ENCODE results near the gene SND1. TPM values are rescaled to one million over a fixed set of nuclear protein-coding genes. Genes with fewer than 3 reads are reported as not detected.

Gene SND1
- total RNA-seq, 4 donors from 2014 or later = 62.0 to 89.4 (median 82.1) TPM

DNA sequence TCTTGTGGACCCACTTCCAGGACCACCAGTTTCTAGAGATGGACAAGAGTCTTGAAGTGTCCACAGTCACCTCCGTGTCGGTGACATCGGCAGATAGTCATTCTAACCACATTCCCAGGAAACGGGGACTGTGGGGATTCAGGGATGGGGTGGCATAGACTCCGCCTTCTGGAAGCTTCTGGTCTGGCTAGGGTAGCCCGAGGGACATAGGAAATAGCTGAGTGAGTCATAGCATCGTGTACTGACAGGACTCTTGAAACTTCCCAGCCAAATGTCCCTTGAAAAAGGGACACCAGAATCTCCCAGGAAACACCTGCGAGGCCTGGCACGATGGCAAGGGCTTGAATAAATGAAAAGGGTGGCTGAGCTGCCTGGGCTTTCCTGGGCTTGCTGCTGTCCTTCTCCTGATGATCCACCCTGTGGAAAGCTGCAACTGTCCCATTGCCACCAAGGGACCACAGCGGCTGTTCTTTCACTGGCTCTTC is 463.4 kb downstream of the SND1 start:
- peak in 1 of 2 donors; percentile 73 for DNase-seq (ENCODE audit: low spot score in 2 of 2)
- H3K4me3 ChIP-seq (ENCODE audit: low read depth, poor library complexity, severe bottlenecking) = no peak overlapping the region
- intact Hi-C loops (cut with DNase I; ENCODE audit: low total_unique reads) = no loop called here
- WGBS, 2 donors = 58 to 60% methylated on average over 7 to 10 of the region's 10 CpGs
- TF ChIP-seq, protein P1, sequence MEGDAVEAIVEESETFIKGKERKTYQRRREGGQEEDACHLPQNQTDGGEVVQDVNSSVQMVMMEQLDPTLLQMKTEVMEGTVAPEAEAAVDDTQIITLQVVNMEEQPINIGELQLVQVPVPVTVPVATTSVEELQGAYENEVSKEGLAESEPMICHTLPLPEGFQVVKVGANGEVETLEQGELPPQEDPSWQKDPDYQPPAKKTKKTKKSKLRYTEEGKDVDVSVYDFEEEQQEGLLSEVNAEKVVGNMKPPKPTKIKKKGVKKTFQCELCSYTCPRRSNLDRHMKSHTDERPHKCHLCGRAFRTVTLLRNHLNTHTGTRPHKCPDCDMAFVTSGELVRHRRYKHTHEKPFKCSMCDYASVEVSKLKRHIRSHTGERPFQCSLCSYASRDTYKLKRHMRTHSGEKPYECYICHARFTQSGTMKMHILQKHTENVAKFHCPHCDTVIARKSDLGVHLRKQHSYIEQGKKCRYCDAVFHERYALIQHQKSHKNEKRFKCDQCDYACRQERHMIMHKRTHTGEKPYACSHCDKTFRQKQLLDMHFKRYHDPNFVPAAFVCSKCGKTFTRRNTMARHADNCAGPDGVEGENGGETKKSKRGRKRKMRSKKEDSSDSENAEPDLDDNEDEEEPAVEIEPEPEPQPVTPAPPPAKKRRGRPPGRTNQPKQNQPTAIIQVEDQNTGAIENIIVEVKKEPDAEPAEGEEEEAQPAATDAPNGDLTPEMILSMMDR (IDR thresholded peaks at IDR 0.05) = no peak
- TF ChIP-seq POLR2A (IDR thresholded peaks at IDR 0.05) = no peak

DNA sequence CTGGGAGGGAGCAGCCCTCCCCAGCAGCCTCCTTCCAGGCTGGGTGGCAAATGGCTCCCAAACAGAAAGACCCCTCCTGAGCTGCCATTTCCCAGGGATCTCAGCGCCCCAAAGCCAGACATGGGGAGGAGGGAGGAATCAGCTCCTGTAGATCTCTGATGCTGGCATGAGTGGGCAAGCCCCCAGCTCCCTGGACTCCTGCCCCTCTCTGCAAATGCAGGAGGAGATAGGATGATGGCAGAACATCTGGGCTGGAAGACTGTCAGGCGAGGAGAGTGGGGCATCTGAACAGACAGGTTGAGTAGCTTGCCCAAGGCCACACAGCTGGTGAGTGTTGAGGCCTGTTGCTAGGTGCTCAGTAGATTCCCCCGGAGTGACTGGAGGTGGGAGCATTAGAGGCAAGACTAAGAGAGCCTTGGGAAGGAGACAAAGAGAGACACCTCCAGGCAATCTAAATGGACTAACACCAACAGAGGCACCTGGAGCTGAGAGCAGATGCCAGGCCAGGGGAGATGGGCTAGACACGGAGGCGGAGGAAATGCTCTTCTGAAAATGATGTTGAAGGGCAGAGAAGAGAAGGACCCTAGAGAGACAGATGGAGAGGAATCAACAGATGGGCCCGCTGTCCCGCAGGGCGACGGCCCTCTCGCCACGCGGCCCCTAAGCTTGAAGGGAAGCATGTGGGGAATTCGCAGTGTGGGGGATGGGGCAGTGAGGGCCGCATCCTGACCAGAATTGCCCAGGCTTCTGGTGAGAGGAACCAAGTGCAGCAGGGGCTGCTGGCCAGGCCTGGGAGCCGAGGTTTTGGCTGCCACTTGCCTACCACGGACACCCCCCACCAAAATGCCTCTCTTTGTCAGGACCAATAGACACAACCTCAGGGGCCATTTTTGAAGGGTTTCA is 464.1 kb downstream of the SND1 start:
- WGBS, 2 donors = 73 to 91% methylated on average over 16 of the region's 16 CpGs
- TF ChIP-seq, protein P1 (IDR thresholded peaks at IDR 0.05) = no peak
- no peak for TF ChIP-seq POLR2A (IDR thresholded peaks at IDR 0.05)
- peak in 1 of 2 donors; percentile 75 for DNase-seq (ENCODE audit: low spot score in 2 of 2)
- no peak overlapping the region for H3K4me3 ChIP-seq (ENCODE audit: low read depth, poor library complexity, severe bottlenecking)
- intact Hi-C loops (cut with DNase I; ENCODE audit: low total_unique reads) = no loop called here

DNA sequence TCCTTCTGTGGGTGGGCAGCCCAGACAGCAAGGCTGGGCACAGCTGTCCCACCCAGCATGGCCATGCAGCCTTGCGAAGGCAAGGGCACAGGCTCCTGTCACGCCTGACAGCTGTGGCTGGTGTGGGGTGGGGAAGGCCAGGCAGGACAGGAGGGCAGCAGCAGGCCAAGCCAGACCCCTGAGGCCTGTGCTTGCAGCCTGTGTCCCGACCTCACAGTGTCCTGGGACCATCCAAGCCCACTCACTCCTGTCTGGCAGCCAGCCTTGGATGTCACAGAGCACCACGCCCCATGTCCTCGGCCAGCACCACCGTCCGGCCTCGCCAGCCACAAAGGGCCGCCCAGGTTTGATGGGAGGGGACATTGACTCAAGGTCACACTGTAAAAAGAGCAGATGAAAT is 464.7 kb downstream of the SND1 start:
- intact Hi-C loops (cut with DNase I; ENCODE audit: low total_unique reads) = no loop called here
- peak in 1 of 2 donors; percentile 78 for DNase-seq (ENCODE audit: low spot score in 2 of 2)
- WGBS, 2 donors = 90 to 96% methylated on average over 7 to 9 of the region's 9 CpGs
- TF ChIP-seq, protein P1 (IDR thresholded peaks at IDR 0.05) = no peak
- TF ChIP-seq POLR2A (IDR thresholded peaks at IDR 0.05) = no peak
- H3K4me3 ChIP-seq (ENCODE audit: low read depth, poor library complexity, severe bottlenecking) = no peak overlapping the region

DNA sequence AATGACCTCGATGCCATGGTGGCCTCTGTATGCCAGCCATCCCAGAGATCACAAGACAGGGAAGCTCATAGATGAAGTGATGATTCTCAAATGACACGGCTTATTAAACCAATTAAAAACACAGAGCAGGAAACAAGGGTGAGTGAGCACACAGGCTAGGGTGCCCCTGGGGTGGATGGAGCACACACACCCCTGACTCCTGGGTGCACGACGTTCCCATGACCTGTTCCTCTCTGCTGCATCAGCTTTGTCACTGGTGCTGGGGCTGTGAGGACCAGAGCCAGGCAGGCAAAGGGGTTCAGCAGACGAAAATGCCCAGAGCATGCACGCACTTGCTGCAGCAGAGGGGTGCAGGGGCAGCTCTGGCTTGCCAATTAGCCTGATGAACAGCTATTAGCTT is 465.7 kb downstream of the SND1 start:
- WGBS, 2 donors = 85 to 90% methylated on average over 6 of the region's 6 CpGs

DNA sequence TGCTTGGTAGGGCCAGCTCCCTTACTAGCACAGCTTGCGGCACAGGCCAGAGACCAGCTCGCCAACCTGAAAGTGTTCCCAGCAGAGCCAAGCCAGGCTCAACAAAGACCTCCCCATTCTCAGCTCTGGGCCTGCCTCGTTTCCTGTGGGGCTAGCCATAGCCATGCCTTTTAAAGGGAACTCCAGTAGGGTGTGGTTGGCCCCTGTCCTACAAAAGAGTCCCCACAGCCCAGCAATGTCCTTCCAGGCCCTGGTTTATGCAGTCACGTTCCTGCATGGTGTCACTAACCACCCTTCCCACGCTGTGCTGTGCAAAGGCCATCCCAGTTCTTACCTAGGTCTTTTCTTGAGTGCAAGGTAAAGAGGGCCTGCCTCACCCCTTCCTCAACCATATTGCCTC is 467.0 kb downstream of the SND1 start:
- TF ChIP-seq POLR2A (IDR thresholded peaks at IDR 0.05) = no peak
- TF ChIP-seq, protein P1 (IDR thresholded peaks at IDR 0.05) = no peak
- H3K4me3 ChIP-seq (ENCODE audit: low read depth, poor library complexity, severe bottlenecking) = no peak overlapping the region
- WGBS, 2 donors = 80 to 93% methylated on average over 4 of the region's 5 CpGs
- no peak for DNase-seq (ENCODE audit: low spot score in 2 of 2)
- intact Hi-C loops (cut with DNase I; ENCODE audit: low total_unique reads) = no loop called here

More for the DNA sequence above, 465.7 kb downstream of the SND1 start:
- intact Hi-C loops (cut with DNase I; ENCODE audit: low total_unique reads) = no loop called here
- no peak overlapping the region for H3K4me3 ChIP-seq (ENCODE audit: low read depth, poor library complexity, severe bottlenecking)
- DNase-seq (ENCODE audit: low spot score in 2 of 2) = peak in 1 of 2 donors; percentile 26
- TF ChIP-seq, protein P1 (IDR thresholded peaks at IDR 0.05) = no peak
- TF ChIP-seq POLR2A (IDR thresholded peaks at IDR 0.05) = no peak
